Measurements from ENCODE around the gene TAMALIN.

The TAMALIN gene

DNA sequence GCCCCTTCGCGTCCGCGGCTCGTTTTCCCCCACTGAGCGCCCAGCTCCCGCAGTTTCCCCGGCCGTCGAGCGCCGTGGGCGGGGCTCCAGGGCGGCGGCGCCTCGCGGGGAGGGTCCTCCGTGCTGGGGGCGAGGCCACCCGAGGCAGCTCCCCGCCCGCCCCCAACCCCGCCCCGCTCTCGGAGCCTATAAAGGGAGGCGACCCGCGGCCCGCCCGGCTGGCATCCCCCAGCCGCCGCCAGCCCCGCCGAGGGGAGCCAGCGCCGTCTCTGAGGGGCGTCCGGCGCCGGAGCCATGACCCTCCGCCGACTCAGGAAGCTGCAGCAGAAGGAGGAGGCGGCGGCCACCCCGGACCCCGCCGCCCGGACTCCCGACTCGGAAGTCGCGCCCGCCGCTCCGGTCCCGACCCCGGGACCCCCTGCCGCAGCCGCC lies at the start of gene TAMALIN:
TSS of gene TAMALIN (plus strand) at position 221 of the 432 bp plus-strand sequence. CDS start at position 295, 74 bp downstream.
- Histone ChIP-seq H3K27me3 (ENCODE audit: low read length) (no peaks in the 10 kb centered on the region), H3K9ac (ENCODE audit: low read length) (no peak within 1 kb of the TSS), H3K79me2 (ENCODE audit: insufficient read depth, low read length) (no peaks in the 10 kb centered on the region), H3F3A (ENCODE audit: insufficient read depth) (no peaks in the 10 kb centered on the region), H3K9me2 (replicated peaks; ENCODE audit: insufficient read depth, low read length) (no peaks in the 10 kb centered on the region), H4K20me1 (ENCODE audit: low read depth, low read length) (no peaks in the 10 kb centered on the region), H3K36me3 (ENCODE audit: low read length) (no peaks in the 10 kb centered on the region), H3K4me3 (ENCODE audit: insufficient read depth, low read length, poor library complexity, severe bottlenecking) (no peak within 1 kb of the TSS), H3K27ac (ENCODE audit: low read depth, low read length) (no peak within 1 kb of the TSS), H2AFZ (ENCODE audit: low read depth, low read length, severe bottlenecking) (no peak within 1 kb of the TSS), H3K4me2 (ENCODE audit: low read depth, low read length, poor library complexity, severe bottlenecking) (no peak within 1 kb of the TSS), H3K9me3 (ENCODE audit: insufficient read depth, low read length) (no peaks in the 10 kb centered on the region)
- TF ChIP-seq, protein P1, sequence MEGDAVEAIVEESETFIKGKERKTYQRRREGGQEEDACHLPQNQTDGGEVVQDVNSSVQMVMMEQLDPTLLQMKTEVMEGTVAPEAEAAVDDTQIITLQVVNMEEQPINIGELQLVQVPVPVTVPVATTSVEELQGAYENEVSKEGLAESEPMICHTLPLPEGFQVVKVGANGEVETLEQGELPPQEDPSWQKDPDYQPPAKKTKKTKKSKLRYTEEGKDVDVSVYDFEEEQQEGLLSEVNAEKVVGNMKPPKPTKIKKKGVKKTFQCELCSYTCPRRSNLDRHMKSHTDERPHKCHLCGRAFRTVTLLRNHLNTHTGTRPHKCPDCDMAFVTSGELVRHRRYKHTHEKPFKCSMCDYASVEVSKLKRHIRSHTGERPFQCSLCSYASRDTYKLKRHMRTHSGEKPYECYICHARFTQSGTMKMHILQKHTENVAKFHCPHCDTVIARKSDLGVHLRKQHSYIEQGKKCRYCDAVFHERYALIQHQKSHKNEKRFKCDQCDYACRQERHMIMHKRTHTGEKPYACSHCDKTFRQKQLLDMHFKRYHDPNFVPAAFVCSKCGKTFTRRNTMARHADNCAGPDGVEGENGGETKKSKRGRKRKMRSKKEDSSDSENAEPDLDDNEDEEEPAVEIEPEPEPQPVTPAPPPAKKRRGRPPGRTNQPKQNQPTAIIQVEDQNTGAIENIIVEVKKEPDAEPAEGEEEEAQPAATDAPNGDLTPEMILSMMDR (IDR thresholded peaks at IDR 0.05; ENCODE audit: insufficient read depth, low read length, poor library complexity, severe bottlenecking), result no peak
- TF ChIP-seq EZH2phosphoT487 (conservative IDR thresholded peaks at IDR 0.05; ENCODE audit: low read length), result no peak

DNA sequence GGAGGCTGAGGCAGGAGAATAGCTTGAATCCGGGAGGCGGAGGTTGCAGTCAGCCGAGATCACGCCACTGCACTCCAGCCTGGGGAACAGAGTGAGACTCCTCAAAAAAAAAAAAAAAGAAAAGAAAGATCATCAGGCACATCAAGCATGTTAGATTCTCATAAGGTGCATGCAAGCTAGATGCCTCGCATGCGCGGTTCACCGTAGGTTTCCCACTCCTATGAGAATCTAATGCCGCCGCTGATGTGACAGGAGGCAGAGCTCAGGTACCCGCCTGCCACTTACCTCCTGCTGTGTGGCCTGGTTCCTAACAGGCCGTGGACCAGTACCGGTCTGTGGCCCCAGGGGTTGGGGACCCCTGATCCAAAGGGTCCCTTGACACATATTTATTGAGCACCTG lies 48.2 kb upstream of the TAMALIN start:
- Histone ChIP-seq H3K9me2 (replicated peaks; ENCODE audit: insufficient read depth, low read length) (no peaks in the 10 kb centered on the region), H2AFZ (ENCODE audit: low read depth, low read length, severe bottlenecking) (no peak overlapping the region), H3K27me3 (ENCODE audit: low read length) (no peaks in the 10 kb centered on the region), H3K9ac (ENCODE audit: low read length) (no peak overlapping the region), H3F3A (ENCODE audit: insufficient read depth) (no peaks in the 10 kb centered on the region), H3K27ac (ENCODE audit: low read depth, low read length) (no peak overlapping the region), H3K9me3 (ENCODE audit: insufficient read depth, low read length) (no peaks in the 10 kb centered on the region), H3K4me2 (ENCODE audit: low read depth, low read length, poor library complexity, severe bottlenecking) (no peak overlapping the region), H4K20me1 (ENCODE audit: low read depth, low read length) (no peaks in the 10 kb centered on the region), H3K36me3 (ENCODE audit: low read length) (no peaks in the 10 kb centered on the region), H3K79me2 (ENCODE audit: insufficient read depth, low read length) (no peaks in the 10 kb centered on the region), H3K4me3 (ENCODE audit: insufficient read depth, low read length, poor library complexity, severe bottlenecking) (no peak overlapping the region)
- TF ChIP-seq, protein P1 (IDR thresholded peaks at IDR 0.05; ENCODE audit: insufficient read depth, low read length, poor library complexity, severe bottlenecking), result no peak
- no peak for TF ChIP-seq EZH2phosphoT487 (conservative IDR thresholded peaks at IDR 0.05; ENCODE audit: low read length)

DNA sequence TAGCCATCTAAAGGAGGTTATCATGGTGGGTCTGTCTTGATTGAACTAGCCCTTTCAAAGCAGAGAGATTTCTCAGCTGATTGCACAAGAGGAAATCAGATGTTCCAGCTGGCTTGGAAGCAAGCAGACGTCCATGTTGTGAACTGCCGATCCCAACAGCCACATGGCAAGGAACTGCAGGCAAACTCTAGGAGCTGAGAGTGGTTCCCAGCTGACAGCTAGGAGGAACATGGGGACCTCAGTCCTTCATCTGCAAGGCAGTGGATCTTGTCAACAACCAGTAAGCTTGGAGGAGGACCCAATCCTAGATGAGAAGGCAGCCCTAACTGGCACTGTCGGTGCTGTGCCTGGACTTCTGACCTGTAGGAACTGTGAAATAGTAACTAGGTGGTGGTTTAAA lies 47.5 kb upstream of the TAMALIN start:
- Histone ChIP-seq H3K9ac (ENCODE audit: low read length) (no peak overlapping the region), H3K27me3 (ENCODE audit: low read length) (no peaks in the 10 kb centered on the region), H4K20me1 (ENCODE audit: low read depth, low read length) (no peaks in the 10 kb centered on the region), H3K27ac (ENCODE audit: low read depth, low read length) (no peak overlapping the region), H3K36me3 (ENCODE audit: low read length) (no peaks in the 10 kb centered on the region), H3K4me3 (ENCODE audit: insufficient read depth, low read length, poor library complexity, severe bottlenecking) (no peak overlapping the region), H3F3A (ENCODE audit: insufficient read depth) (no peaks in the 10 kb centered on the region), H3K4me2 (ENCODE audit: low read depth, low read length, poor library complexity, severe bottlenecking) (no peak overlapping the region), H2AFZ (ENCODE audit: low read depth, low read length, severe bottlenecking) (no peak overlapping the region), H3K9me3 (ENCODE audit: insufficient read depth, low read length) (no peaks in the 10 kb centered on the region), H3K79me2 (ENCODE audit: insufficient read depth, low read length) (no peaks in the 10 kb centered on the region), H3K9me2 (replicated peaks; ENCODE audit: insufficient read depth, low read length) (no peaks in the 10 kb centered on the region)
- TF ChIP-seq, protein P1 (IDR thresholded peaks at IDR 0.05; ENCODE audit: insufficient read depth, low read length, poor library complexity, severe bottlenecking), result no peak
- no peak for TF ChIP-seq EZH2phosphoT487 (conservative IDR thresholded peaks at IDR 0.05; ENCODE audit: low read length)
